T-helper 22 cell (primary cell): ENCODE measurements around the gene RESP18.
A peak's percentile ranks its signal among the peaks of the same experiment; 100 is the strongest.

Source experiments
- DNase-seq: peaks from one replicate; pipeline ENCODE4 v3.0.0-alpha.2; 2020; ENCODE audit warnings: low read depth

The RESP18 gene

DNA sequence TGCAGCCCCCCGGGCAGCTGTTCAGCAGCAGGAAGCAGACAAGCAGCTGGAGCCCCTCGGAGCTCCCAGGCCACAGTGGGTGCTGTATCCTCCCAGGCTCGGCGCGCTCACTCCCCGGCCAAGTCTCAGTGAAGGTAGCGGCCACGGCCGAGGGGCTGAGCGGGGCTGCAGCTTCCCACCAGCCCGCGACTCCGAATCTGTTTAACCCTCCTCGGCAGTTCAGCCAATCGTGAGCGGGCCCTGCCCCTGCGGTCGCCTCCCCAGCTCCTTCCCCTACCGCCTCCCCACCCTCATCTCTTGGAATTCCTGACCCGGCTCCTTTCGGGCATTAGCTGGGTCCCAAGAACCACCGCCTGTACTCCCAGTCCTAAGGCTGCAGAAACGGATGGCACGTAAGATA, at the start of gene RESP18:
RESP18 (minus strand) TSS at position 203 of the 400 bp plus-strand sequence.
- DNase-seq = no peak

DNA sequence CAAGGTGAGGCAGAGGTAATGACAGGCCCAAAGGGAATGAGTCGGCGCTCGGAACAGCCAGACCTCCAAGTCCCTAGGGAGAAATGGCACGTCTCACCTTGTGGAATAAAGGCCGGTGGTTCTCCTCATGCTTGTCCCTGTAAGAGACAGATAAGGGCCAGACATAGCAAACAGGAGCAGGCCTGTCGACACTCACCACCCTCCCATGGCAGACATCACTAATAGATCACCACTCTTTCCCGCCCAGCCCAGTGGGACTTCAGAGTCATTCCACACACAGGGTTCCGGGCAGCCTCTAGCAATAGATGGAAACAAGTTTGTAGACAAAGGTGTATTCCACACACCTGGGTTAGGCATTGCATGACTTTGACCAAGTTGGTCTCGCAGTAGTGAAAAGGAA, 48.9 kb upstream of the RESP18 start:
- DNase-seq = no peak

DNA sequence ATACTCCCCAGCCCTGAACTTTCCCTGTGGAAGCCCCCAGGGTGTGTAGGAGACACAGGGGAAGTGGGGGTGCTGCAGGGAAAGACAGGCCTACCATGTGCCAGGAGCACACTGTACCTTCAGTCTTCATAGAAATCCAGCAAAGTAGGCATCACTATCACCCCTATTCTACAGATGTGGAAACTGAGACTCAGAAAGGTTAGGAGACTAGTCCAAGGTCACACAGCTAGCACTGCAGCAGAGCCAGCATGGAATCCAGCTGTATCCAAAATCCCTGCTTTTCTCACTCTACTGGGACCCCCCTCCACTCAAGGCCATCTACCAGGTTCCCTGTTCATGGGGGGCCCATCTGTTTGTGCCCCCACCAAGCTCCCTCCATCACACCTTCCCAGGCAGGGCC, 48.4 kb upstream of the RESP18 start:
- DNase-seq = no peak

DNA sequence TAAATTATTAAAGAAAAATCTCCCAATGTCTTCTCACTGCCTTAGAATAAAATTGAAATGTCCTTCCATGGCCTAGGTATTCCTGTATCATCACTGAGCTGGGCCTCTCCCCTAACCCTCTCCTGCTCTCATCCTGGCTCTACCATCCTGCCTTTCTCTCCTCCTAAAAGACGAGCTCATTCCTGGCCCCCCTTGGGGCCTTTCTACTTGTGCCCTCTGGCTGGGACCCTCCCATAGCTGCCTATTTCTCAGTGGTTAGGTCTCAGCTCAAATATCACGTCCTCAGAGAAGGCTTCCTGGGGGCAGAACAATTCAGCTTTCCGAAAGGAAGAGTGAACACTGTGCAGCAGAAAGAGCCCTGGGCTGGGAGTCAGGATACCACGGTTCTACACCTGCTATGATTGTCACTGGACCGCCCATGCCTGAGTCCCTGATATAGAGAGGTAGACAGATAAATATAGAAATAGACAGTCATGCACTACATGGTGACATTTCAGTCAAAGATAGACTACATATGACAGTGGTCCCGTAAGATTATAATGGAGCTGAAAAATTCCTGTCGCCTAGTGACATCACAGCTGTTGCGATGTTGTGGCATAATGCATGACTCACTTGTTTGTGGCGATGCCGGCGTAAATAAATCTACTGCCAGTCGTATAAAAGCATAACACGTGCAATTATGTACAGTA, 45.8 kb upstream of the RESP18 start:
- DNase-seq = no peak

DNA sequence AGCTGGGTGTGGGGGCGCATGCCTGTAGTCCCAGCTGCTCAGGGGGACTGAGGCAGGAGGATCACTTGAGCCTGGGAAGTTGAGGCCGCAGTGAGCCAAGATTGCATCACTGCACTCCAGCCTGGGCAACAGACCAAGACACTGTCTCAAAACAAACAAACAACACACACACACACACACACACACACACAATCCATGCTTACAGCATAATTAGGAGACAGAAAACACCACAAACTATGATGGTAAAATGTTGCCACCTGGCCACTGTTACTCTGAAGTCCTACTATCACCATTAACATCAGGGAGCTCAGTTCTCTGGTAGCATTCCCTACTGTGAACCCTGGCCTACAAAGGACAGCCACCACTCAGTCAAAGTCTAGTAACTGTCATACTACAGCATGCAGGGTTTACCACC, 36.9 kb upstream of the RESP18 start:
- no peak for DNase-seq

DNA sequence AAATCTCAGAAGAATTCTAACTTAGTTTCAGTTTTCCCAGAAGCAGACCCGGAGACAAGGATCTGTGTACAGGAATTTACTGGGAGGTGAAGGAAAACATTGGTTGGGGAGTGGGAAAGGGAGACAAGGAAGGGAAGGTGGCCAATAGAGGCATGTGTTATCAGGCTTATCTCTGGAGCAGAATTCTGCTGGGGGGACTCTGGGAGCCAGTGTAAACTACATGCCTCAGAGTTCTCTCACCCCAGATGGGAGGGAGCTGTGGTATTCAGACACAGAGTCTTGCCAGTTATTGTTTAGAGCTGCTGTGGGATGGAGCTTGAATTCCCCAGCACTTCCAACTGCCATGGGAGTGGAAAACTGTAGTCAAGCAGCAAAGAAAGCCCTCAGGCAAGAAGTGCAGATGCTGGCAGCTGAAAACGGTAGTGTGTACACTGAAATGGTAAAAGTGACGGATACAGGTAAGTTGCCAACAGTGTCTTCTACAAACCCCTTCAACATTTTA, 36.2 kb upstream of the RESP18 start:
- DNase-seq = no peak

DNA sequence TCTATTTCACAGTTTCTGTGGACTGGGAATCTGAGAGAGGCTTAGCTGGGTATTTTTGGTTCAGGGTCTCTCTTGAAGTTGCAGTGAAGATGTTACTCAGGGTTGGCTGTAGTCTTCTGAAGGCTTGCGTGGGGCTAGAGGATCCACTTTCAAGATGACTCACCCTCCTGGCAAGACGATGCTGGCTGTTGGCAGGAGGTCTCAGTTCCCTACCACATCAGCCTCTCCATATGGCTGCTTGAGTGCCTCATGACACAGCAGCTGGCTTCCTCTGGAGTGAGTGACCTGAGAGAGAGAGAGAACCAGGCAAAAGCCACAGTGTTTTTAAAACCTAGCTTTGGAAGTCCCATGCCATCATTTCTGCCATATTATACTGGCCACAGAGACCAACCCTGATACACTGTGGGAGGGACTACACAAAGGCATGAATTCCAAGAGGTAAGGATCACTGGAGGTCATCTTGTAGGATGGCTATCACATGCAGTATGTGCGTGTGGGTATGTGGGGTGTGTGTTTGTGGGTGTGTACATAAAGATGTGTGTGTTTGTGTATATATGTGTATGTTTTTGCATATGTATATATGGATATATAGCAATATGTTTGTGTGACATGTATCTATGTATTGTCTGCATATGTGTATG, 30.1 kb upstream of the RESP18 start:
- no peak for DNase-seq

DNA sequence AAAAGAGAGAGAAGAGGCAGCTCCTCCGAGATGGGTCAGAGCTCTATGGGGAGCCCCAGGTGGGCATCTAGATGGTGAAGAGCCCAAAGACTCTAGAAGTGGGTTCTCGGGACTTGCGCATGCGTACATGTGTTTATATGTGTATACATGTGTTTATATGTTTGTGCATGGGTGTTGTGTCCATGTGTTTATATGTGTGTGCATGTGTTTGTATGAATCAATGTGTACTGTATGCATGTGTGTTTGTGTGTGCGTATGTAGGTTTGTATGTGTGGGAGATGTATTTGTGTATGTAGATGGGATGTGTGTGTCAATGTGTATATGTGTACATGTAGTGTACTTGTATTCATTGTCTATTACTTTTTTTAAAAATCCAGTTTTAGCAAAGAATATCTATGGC, 29.5 kb upstream of the RESP18 start:
- no peak for DNase-seq

DNA sequence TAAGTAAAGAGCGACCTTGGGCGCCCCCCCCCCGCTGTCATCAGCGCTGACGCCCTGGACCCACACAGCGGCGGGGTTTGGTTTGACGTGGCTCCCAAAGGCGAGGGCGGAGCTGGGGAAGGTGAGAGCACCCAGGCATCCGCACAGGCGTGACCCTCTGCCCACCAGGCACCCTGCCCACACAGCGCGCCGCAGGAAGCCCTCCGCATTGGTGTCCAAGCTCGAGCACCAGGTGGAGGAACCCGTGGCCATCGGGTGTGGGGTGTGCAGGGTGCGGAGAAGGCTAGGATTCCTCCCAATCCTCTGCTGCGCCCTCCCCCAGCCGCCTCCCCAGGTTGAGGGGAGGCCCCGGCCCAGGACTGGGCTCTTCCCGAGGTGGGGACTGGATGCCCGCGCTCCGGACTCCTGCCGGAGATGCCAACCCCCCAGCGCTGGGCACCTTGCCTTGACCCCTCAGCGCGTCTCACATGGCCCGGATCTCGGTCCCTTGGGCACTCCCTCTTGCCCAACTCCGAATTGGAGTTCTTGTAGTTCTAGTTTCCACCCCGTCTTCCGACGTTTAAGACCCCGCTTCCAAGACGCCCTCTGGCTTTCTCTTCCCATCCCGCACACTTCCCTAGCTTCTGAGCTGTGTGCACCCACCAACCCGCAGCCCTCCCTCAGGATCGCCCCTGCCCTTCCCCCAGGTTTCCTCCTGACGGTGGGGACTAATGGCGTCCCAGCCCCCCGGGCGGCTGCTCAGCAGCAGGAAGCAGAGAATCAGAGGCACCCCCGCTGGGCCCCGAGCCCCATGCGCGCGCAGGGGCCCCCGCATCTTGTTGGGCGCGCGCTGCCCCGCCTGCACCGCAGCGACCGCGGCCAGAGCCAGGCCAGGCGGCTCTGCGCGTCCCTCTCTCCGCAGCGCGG, 25.9 kb upstream of the RESP18 start:
- no peak for DNase-seq

DNA sequence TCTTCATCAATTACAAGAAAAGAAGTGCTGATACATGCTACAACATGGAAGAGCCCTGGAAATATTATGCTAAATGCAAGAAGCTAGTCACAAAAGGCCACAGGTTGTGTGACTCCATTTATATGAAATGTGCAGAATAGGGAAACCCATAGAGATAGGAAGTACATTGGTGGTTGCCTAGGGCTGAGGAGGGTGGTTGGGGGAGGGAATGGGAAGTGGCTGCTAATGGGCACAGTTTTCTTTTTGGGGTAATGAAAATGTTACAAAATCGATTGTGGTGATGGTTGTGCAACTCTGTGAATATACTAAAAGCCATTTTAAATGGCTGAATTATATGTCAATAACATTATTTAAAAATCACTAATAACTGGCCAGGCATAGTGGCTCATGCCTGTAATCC, 24.3 kb upstream of the RESP18 start:
- no peak for DNase-seq

DNA sequence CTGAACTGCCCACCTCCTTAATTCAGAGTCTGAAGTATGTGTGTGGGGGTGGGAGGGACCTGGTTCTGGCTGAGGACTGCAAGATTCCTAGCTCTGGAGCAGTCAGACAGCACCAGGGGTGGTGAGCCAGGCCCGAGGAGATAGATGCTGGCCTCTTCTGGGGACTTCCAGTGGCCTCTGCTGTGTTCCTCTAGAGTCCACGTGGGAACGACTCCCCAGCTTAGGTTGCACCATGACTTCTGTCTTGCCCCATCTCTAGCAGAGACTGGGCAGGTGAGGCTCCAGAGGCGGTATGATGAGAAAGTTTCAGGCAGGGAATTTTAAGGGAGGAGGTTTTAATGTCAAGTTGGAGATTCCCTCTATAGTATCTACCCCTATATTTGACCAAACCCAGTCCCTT, 22.0 kb upstream of the RESP18 start:
- DNase-seq = no peak

DNA sequence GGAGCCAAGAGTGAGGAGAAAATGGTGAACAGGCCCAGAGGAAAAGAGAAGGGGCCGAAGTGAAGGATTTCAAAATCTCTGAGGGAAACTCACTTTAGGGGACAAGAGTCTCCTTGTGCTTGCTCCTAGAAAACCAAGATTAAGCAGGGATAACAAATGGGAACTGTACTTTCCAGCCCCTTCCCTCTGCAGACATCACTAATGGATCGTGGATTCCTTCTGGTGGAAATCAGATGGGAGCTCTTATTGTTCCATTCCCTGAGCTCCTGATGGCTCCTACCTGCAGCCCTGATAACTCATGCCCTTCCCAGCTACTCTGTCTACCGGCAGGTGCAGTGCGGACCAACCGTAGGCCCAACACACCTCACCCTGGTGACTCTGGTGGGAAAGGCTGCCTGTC, 20.6 kb upstream of the RESP18 start:
- DNase-seq = no peak

DNA sequence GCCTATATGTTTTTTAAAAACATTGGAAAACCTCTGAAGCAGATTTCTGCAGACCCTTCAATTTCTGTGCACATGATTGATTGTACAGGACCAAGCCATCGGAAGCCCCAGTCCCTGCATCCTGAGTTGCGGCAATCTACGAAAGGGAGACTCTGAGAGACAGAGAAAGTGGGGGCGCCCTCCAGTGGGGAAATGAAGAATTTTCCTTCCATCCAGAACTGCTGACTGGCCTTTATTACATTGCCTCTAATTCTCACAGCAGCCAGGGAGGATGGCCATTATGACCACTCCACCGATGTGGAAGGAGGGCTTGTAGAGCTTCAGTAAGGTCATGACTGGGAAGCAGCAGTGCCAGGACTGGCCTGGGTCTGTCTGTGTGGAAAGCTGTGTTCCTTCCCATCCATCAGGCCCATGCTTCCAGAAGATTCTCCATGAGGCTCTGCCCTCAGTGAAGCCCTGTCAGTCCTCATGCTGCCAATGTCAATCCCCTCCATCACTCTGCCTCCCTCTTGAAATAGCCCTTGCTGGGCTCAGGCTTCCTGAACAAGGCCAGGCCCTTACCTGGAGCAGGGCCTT, 20.0 kb upstream of the RESP18 start:
- peak; percentile 8 for DNase-seq

DNA sequence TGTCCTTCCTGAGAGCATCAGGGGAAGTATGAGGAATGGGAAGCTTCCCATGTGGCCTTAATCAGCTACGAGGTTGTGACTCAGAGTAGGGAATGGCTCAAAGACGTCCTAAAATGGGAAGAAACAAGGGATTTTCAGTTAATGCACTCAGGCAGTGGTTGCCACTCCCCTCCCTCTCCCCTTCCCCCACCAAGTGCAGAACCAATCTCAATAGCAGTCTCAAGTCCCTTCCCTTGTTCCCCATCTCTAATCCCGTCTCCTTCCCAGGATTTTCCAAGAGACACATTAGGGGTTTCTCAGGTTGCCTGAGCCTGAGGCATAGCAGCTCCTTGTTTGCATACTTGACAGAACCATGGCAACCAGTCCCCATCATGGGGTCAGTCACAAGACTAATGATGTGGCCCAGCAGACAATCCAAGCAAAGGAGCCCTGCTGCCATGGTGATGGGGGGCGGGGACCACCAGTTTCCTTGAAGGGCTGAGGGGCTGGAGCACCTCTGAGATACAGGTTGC, 18.2 kb upstream of the RESP18 start:
- no peak for DNase-seq

DNA sequence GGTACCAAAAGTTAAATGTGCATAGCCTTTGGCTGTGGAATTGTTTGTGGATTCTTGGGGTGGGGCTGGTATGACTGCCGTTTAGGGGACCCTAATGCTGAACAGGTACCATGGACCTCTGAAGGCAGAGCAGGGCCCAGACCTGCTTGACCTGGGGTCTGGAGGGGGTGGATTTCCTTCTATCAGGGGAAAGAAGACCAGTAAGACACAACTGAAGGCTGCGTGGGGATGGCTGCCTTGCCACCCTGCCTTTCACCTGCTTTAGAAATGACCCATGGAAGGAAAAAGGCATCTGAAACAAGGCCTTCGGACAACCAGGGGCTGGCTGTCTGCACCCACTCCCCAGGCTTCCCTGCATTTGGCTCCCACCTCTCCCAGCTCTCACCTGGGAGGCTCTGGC, 17.7 kb upstream of the RESP18 start:
- DNase-seq = no peak

DNA sequence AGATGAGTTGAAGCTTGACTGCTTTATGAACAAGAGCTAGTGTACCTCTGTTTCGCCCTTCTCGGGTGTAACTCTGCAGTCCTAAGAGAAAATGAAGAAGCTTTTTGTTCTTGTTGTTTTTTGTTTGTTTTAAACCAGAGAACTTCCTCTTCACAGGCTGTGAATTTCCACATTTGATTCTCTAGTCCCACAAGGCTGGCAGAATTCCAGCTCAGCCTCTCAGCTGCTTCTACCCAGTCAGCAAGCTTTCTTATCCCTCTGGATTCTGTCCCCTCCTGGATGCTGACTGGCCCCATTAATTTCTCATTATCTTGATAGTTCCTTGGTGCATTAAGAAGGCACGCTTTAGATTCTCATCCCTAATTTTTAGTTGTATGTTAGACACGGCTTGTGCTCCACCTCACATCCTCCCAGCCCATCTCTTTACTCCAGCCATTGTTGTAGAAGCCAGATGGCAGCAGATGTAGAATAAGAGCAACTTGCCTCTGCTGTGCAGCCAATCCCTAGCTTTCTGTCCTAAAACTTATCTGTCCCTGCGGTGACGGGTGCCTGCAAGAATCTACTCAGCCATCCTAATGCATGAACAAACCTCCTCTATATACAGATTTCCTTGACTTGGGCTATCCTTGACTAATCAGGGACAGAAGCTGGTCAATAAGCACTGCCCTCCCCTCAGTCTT, 12.3 kb upstream of the RESP18 start:
- no peak for DNase-seq

DNA sequence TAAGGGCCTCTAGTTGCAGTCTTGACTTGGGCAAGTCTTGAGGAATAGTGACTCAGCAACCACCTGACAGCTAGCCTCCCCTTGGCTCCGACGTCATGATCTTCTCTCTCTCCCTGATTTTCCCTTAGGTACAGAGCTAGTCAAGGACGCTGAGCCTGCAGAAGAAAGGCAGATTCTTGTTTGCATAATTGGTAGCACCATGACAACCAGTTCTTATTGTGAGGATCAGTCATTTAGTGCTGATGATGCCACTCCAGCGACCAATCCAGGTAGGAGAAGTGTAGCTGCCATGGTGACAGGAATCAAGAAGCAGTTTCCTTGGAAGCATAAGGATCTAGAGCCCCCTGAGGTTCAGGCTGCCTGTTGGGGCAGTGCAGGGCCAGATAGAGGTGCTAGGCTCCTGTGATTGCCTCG, 2.8 kb upstream of the RESP18 start:
- DNase-seq = no peak

DNA sequence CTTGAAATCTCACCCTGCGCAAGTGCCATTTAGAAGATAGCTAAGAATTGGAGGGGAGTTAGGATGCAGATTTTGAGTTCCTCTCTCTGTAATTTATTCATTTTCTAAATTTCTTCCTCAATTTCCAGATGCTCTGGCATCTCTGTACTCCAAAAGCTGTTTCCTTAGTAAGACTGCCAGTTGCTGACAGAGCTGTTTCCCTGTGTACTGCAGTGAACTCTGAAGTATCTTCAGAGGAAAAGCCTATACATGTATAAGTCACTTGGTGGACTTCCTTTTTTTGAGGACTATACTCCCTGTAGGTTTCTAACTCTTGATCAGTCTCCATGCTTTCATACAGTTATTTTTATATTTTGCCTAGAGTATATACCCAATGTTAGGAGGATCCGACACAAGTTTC, 1.5 kb upstream of the RESP18 start:
- no peak for DNase-seq

DNA sequence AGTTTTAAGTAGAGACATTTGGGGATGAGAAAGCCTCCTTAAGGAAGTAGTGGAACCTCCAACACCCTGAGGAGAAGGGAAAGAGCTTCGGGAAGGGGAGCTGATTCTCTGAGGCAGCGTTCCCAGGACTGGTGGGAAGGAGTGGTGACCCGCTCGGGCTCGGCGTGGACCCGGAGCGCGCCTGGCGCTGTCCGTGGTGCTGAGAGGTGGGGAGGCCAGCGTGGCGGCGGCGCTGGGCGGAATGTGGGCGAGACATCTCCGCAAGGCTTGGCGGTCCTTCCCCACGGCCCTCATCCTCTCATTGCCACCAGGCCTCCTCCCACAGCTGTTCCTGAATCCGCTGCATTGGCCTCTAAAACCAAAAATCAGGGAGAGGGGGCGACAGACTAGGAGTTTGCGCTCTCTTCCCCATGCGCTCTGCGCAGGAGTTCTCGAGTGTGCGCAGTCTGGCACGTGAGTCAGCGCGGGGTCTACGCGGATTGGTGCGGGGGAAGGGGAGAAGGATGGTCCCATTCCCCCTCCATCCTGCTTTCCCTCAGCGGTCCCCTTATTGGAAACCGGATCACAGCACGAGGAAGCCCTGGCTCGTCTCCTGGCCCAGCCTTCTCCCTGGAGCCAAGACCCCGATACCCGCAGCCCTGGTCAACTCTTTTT, 857 bp downstream of the RESP18 start:
- DNase-seq = no peak

DNA sequence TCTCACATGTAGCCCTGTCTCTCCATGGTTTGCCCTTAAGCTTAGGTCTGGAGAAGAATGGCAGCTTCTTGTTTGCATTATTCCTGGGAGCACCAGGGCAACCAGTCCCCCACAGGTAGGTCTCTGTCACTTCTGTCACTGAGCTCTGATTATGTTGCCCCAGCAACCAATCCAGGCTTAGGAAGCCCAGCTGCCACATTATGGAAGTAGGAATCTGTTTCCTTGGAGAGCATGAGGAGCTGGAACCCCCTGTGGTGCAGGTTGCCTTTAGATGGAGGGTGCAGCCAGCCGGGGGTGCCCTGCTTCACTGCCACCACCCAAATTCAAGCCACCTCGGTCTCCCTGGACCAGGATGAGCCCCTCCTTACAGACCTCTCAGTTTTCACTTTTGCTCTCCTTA, 4.8 kb downstream of the RESP18 start:
- no peak for DNase-seq

DNA sequence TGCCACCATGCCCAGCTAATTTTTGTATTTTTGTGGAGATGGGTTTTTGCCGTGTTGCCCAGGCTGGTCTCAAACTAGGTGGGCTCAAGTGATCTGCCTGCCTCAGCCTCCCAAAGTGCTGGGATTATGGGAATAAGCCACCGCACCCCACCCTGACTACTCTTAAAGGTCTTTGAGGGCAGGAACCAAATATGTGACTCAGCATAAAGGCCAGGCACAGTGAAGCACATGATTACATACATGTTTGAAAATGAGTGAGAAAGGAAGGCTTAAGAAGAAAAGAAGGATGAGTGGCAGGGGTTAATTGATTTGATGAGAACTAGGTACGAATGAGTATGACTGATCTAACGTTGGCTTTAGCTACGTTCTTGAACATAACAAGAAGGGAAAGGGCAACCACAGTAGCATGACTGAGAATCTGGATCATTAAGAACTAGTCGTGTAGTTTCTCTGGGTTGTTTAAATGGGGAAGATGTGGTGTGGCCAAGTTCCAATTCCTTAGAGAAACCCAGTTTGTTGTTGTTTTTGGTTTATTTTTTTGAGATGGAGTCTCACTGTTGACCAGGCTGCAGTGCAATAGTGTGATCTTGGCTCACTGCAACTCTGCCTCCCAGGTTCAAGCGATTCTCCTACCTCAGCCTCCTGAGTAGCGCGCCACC, 6.8 kb downstream of the RESP18 start:
- no peak for DNase-seq
